ENCODE results near the gene RPL29.

RPL29 gene

DNA sequence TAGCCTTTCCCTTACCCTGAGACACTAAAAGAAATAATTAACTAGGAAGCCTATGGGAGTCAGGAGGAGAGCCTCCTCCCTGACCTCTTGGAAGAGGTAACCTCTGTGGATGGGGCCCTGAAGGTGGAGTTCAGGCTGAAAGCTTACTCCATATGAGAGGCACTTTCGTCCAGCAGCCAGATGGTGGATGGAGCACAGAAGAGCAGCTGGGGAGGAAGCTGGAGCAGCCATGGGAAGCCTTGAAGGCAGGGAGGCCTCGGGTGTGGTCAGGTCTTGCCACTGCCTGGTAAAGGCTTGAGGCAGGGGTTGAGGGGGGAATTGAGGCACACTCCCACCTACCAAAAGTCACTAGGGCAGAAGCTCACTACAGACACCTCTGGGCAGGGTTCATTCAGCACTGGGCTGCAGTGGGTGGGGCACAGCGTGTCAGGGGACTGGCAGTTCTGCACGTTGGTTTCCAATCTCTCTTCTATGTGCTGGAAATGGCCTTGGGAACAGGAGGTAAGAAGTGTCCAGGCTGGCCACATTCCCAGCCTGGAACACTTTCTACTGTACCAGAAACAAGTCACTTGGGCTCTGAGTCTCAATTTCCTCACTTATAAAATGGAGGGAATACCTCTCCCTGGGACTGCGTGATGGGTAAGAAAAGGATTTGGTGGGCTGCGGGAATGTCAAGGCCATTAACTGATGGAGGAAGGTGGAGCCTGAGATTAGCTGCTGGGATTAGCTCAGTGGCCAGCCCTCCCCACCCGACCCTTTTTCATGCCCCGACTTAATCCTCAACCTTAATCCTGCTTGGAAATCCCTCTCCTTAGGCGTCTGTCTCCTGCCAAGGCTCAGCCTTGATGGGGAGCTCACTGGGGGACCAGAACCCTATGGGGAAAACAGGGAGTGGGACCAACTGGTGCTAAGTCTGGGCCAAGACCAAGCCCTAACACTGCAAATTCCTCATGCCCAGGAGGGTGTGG lies 33.8 kb downstream of the RPL29 start:
- no peak for DNase-seq

DNA sequence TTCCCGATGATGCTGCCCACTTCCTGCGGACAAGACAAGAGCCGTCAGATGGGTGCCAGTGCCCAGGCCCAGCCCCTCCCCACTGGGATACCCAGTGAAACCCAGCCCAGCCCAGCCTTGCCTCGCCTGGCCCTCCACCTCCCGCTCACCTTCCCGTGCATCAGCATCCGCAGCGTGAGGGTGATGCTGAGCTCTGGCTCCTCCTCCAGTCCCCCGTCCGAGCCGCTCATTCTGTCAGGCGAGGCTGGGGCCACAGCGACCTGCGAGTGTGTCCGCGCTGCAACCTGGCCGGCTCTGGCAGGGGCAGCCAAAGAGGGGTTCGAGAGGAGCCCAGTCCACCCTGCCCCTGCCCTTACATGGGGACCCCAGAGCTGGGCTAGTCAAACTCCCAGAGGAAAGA lies 34.7 kb downstream of the RPL29 start:
- no peak for DNase-seq

DNA sequence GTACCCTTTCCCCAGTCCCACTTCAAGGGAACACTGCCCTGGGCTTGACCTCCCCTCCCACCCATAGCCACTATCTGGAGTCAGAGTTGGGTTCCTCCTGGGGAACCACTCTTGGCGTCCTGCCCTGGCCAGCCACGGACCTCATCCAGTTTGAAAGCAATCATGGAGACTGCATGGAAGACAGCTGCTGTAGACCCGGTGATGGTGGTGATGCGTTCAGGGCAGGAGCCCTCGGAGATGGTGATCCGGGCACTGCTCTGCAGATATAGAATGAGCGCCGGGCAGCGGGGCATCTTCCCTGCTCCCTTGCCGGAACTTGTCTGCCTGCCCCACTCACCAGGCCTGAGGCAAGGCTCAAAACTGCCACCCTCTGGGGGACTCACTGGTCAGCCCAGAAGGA lies 35.3 kb downstream of the RPL29 start:
- no peak for DNase-seq

DNA sequence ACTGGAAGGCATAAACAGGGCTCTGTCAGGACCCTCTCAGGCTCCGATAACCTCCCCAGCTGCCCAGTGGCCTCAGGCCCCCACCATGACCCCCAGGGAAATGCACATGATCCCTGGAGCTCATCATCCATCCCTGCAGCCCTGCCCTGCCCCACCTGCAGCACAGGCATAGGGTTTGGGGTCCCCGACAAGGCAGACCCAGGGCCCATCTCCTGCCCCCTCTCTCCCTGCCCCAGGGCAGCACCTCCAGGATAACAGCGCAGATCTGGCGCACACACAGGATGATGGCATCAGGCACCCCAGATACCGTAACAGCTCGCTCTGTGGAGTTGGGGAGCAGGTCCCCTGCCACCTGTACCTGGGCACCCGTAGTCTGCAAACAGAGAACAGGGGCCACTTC lies 36.0 kb downstream of the RPL29 start:
- DNase-seq: no peak

DNA sequence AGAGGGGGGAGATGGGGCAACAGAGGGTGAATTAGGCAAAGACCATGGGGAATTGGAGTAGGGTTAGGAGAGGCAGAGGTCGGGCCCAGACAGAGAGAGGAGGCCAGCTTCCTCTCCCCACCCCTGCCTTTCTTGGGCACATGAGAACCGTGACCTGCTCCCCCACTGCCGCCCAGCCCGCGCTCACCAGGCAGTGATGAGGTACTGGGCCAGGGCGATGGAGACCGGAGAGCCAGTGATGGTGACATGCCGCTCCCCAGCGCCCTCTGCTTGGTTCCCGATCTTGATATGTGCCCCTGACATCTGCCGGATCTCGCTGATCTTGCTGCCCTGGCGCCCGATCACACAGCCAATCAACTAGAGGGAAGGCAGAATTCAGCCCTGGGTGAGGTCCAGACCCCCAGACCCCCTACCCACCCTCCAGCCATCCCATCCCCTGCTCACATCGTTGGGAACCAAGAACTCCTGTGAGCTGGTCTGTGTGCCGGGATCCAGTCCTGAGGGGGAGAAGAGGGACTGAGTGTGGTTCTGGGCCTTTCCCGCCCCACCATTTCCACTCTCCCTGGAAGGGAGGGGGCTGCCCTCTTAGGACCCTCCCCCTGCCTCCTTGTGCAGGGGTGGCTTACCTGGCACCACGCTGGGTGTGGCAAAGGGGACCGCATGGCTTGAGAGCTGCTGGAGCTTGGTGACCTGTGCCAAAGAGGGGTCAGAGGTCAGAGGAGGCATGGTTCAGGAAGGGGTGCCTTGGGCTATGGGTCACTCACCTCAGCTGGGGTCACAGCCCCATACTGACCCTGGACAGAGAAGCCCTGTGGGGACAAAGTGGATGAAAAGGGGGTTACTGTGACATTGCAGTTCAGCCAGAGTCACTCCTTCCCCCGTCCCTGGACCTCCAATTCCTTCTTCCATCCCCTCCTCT lies 36.8 kb downstream of the RPL29 start:
- DNase-seq: no peak

DNA sequence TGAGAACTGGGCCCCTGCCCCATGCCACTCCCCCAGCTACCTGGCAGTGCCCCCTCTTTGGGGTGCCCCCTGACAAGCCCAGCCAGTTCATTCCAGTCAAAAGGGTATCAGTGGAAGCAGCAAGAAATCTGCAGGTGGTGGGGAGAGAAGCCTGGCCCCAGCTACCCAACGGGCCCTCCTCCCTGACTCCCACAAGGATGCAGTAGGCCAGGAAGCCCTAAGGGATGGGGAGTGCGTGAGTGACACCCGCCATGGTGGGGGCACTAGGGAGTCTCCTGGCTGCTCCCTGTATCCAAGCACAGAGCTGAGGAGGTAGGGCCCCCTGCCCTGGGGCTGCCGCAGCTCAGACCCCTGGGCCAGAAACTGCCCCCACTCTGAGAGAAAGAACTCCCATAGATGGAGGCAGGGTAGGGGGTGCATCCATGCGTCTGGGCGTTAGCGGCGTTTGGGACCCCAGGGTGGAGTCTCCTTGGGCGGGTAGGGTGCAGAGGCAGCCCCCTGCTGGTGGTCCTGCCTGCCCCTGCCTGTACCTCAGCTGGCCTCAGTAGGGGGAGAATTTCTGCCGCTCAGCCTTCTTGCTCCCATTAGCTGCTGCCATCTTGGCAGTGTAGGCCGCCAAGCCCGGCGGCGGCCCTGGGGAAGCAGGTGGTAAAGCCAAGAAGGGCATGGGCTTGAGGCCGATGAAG lies 38.0 kb downstream of the RPL29 start:
- DNase-seq: no peak

DNA sequence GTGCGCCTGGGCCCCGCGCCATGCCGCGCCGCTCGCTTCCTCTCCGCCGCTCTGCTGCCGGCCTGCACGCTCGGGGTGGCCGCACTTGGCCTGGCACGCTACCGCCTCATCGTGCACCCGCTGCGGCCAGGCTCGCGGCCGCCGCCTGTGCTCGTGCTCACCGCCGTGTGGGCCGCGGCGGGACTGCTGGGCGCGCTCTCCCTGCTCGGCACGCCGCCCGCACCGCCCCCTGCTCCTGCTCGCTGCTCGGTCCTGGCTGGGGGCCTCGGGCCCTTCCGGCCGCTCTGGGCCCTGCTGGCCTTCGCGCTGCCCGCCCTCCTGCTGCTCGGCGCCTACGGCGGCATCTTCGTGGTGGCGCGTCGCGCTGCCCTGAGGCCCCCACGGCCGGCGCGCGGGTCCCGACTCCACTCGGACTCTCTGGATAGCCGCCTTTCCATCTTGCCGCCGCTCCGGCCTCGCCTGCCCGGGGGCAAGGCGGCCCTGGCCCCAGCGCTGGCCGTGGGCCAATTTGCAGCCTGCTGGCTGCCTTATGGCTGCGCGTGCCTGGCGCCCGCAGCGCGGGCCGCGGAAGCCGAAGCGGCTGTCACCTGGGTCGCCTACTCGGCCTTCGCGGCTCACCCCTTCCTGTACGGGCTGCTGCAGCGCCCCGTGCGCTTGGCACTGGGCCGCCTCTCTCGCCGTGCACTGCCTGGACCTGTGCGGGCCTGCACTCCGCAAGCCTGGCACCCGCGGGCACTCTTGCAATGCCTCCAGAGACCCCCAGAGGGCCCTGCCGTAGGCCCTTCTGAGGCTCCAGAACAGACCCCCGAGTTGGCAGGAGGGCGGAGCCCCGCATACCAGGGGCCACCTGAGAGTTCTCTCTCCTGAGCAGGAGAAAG lies 39.6 kb downstream of the RPL29 start:
- DNase-seq: peak in 1 of 4 experiments; percentile 16

DNA sequence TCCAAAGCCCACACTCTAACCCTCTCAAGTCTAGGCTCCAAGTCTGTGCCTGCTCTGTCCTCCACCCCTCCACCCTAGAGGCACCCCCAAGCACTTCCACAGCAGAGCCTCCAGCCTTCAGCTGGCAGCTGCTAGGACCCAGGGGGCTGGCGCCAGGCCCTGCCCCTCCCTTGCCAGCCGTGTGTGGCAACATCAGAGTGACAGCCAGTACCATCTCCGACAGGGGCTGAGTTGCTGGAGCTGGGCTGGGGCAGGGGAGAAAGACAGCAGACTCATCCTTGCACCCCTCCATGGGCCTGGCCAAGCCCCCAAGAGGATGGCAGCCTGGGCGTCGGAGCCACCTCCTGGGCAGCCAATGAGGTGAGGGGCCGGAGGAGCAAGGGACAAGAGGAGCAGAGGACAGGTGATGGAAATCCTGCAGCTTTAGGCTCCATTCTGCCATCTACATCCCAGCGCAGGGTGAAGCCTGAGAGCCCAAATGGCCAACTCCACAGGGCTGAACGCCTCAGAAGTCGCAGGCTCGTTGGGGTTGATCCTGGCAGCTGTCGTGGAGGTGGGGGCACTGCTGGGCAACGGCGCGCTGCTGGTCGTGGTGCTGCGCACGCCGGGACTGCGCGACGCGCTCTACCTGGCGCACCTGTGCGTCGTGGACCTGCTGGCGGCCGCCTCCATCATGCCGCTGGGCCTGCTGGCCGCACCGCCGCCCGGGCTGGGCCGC lies 40.4 kb downstream of the RPL29 start, which contains the start of gene GPR62:
Gene GPR62 (plus strand): TSS at position 207 of the 718 bp plus-strand sequence. CDS start 272 bp downstream, at position 479.
- no peak for DNase-seq

DNA sequence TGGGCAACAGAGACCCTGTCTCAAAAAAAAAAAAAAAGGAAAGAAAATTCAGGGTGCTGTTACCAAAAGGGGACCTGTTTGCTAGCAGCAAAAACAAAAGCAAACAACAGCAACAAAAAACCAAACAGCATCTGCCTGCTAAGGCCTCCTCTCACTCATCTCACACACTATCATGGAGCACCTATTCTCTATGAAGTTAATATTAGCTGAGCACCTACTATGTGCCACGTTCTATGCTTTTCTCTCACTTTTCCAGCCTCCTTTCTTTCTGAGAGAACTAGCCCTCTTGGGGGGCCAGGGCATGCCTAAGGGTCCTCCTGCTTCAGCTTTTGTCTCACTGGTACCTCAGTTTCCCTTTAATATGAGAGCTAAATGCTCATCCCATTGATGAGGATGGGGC lies 41.0 kb downstream of the RPL29 start:
- DNase-seq: no peak

DNA sequence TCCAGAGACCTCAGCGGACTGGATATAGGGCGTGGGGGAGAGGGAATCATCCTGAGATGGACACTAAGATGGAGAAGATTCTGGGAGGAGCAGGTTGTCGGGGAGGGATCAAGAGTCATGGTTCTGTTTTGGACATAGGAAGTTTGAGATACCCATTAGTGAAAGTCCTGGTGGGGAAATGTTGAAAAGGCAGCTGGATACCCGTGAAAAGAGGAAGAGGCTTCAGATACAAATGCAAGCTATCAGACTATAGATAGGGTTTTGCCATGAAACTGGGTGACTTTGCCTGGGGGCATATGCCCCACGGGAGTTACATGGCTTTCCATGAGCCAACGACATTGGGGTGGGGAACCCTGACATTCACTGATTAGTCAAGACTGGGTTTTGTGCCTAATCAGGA lies 41.6 kb downstream of the RPL29 start:
- no peak for DNase-seq

DNA sequence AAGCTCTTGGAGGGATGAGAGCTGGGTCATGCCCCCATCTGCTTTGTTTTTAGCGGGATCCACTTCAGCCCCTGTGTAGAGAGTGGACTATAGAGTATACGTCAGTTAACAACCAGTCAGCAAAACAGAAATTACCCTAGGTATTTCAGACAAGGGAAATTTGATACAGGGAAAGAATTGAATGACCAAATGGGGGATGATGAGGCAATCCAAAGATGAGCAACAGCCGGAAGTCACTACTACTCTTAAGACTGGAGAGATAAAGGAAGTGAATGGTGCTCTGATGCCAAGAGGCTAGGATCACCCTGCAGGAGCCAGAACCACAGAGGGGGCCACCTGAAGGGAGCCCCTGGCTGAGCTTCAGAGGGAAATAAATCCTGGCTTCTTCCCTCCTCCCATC lies 42.2 kb downstream of the RPL29 start:
- no peak for DNase-seq

DNA sequence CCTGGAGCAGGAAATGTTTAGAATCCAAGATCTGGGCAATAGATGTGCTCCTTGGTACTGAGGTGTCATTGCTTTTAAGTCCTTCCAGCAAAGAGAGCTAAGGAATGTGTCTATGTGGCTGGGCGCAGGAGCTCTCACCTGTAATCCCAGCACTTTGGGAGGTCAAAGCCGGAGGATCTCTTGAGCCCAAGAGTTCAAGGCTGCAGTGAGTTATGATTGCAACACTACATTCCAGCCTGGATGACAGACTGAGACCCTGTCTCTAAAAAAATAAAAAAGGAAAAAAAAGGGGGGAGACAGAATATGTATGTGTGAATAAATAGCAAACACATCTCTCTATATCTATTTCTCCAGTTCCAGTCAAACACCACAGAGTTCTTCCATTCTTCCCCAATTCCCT lies 44.8 kb downstream of the RPL29 start:
- no peak for DNase-seq

DNA sequence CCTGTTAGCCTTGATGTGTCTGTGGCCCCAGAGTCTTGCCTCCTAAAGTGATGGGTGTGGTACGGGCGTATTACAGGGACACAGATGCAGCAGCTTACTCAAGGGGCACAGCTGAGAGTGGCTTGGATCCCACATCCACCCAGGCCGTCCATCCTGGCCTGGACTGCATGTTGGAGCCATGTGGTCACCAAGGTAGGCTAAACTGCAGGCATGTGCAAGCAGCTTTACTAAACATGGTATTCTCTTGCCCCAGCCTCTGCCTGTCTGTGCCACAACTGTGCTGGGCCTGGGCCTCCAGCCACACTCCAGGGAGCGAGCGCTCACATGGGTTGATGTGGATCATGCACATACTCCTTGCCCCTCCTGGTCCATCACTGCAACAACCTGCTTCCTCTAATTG lies 46.6 kb downstream of the RPL29 start:
- no peak for DNase-seq

DNA sequence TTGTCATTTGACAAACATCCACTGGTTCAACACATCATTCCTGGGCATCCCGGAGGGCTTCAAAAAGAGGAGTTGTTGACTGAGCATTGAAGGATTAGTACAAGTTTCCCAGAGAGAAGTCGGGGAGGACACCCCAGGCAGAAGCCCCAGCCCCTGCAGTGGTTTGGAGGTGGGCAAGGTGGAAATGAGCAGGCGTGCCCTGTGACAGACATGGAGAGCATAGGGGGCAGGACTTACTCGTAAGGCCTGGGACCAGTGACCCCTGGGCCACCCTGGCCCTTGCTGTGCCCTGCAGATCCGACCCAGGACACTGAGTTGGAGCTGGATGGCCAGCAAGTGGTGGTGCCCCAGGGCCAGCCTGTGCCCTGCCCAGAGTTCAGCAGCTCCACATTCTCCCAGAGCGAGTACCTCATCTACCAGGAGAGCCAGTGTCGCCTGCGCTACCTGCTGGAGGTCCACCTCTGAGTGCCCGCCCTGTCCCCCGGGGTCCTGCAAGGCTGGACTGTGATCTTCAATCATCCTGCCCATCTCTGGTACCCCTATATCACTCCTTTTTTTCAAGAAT lies 47.6 kb downstream of the RPL29 start:
- DNase-seq: no peak

DNA sequence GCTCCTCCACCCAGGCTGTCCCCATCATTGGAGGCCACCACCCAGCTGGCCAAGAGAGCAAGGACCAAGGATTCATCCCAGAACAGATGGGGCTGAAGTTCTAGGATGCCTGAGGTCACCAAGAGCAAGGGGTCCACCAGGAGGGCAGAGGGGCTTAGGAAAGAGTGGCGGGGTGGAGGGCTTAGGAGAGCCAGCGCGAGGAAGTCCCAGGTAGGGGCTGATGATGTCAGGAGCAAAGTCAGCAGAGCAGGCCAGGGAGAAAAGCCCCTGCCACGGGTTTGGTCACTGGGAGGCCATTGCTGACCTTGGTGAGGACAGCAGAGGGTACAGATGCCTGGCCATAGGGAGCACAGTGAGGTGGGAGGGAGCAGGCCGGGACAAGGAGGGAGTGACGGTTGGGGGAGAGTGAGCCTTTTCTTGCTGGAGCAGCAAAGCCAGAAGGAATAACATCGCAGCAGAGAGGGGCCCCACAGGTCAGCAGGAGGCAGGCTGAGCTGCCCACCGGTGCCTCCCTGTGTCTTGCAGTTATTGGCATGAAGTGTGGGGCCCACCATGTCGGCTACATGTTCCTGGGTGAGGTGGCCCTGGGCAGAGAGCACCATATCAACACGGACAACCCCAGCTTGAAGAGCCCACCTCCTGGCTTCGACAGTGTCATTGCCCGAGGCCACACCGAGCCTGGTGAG lies 48.3 kb downstream of the RPL29 start:
- no peak for DNase-seq

DNA sequence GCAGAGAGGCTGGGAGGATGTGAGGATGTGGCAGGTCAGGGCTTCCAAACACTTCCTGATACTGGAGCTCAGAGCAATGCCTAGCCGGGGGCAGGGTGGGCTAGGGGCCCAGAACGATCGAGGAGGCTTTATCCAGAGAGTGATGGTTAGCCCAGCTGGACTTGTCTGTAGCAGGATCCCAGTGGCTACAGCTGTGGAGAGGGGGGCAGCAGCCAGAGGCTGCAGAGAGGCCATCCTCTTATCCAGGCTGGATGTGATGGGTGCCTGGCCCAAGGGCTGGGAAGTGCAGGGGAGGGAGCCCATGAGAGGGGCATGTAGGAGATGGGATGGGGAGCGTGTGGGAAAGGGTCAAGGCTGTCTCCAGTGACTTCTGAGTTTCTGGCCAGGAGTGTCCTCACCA lies 48.9 kb downstream of the RPL29 start:
- DNase-seq: no peak

DNA sequence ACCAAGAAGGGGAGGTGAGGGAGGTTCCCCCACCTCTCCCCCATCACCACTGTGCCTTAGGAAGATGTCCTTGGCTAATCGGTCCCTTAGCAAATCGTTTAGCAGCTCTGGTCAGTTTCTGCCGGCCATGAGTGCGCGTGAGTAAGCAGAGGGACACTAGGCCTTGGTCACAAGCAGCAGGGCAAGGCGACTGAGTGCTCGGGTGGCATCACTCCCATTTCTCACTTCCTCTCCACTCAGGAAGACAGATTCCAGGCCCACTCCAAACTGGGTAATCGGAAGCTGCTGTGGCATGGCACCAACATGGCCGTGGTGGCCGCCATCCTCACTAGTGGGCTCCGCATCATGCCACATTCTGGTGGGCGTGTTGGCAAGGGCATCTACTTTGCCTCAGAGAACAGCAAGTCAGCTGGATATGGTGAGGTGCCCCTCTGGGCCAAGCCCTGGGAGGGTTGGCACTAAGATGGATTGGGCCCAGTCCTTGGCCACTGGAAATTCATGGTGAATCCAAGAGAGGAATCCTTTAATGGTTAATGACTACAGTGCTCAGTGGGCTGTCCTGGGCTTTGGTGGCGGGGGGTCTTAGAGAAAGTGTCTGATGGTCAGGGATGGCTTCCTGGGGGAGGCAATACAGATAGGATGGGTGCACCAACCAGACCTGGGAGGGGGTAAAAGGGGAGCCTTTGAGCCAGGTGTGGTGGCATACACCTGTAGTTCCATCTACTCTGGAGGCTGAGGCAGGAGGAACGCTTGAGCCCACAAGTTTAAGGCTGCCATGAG lies 49.6 kb downstream of the RPL29 start:
- no peak for DNase-seq

DNA sequence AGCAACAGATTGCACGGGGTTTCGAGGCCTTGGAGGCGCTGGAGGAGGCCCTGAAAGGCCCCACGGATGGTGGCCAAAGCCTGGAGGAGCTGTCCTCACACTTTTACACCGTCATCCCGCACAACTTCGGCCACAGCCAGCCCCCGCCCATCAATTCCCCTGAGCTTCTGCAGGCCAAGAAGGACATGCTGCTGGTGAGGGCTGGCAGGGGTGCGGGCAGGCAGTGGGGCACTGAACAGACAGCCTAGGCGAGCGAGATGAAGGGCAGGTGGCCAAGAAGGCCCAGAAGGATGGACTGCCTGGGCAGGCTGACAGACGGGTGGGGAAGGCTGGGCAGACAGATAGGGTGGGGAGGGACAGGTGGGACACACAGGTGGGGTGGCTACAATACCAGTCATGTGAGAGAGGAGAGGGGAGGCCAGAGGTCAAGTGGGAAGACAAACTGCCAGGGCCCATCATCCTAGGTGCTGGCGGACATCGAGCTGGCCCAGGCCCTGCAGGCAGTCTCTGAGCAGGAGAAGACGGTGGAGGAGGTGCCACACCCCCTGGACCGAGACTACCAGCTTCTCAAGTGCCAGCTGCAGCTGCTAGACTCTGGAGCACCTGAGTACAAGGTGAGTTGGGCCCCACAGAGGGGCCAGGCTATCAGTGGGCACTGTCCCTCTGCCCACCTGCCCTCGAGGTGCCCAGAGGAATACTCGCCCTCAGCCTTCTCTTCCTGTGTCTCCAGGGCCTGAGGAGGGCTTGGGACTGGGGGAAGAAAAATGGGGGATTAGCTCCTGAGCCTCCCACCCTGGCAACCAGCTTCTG lies 50.5 kb downstream of the RPL29 start:
- DNase-seq: no peak
